Measurements from ENCODE around the gene ABLIM1.

GRCh38 chr10:114678336-114678735, 20.3 kb upstream of the ABLIM1 start:
- TF ChIP-seq CTCF (conservative IDR thresholded peaks at IDR 0.05) = no peak
- TF ChIP-seq ZFX (IDR thresholded peaks at IDR 0.05) = no peak

Data from C4-2B (cell line).